ENCODE data around the gene STRN.

GRCh38 chr2:36964496-36965058 is 1.8 kb downstream of the STRN start:
- TF ChIP-seq EP300 (IDR thresholded peaks at IDR 0.05) (no peak), CTCF (IDR thresholded peaks at IDR 0.05) (no peak)

All from upper lobe of left lung (tissue), 4 donors.